Bronchial epithelial cell (primary cell): ENCODE measurements around the gene MAP3K5. TPM values are rescaled to one million over a fixed set of nuclear protein-coding genes. Genes with fewer than 3 reads are reported as not detected.

ENCODE experiments used
- DNase-seq: peaks from one replicate; pipeline ENCODE4 v3.0.0-alpha.2; 2010; ENCODE audit warnings: low read depth
- FAIRE-seq: peaks from 2 replicates; lab custom pipeline; 2011; peaks lifted over from hg19 to GRCh38; lab: Jason Lieb, UNC
- H3K27me3 ChIP-seq: 2 replicates; pipeline ENCODE4 v1.5.1; 2011; ENCODE audit warnings: low read length; ENCODE audit not compliant: control insufficient read depth, insufficient read depth
- H3K36me3 ChIP-seq: 2 replicates; pipeline ENCODE4 v1.5.1; 2011; ENCODE audit warnings: low read length; ENCODE audit not compliant: control insufficient read depth, insufficient read depth
- H3K4me3 ChIP-seq: 2 replicates; pipeline ENCODE4 v1.5.1; 2011; ENCODE audit warnings: mild to moderate bottlenecking, low read depth, low read length, control low read depth
- total RNA-seq: library from RNA; depleted of rRNA; stranded (reverse); fragments of >200 nt; gene quantifications from 2 replicates; pipeline ENCODE4 v1.2.1, GENCODE V29; 2014
- TF ChIP-seq, protein P1 (sequence below): IDR thresholded peaks from 2 replicates; pipeline ENCODE4 v1.5.1; 2011; ENCODE audit warnings: mild to moderate bottlenecking, moderate library complexity, low read length, control low read depth, inconsistent platforms; ENCODE audit not compliant: insufficient read depth, severe bottlenecking

MAP3K5 gene
- total RNA-seq, 1 donor from 2014 or later = 8.2 TPM

DNA sequence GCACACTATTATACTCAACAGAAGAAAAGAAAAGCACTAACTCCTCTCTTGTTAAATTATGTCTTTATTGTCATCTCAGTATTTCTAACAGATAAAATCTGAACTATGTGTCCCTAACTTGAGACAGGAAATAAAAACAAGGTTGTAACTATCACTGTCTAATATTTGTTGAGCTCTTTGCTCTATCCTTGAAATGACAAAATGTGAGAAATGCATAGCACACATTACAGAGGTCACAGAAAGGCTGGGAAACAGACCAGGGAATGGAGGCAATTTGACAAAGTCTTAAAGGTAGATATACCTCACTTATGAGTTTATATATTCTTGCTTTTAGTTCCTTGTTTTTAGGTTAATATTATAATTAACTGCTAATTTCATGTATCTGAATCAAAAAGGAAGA lies 139.6 kb downstream of the MAP3K5 start:
- FAIRE-seq (no peak), DNase-seq (no peak)

DNA sequence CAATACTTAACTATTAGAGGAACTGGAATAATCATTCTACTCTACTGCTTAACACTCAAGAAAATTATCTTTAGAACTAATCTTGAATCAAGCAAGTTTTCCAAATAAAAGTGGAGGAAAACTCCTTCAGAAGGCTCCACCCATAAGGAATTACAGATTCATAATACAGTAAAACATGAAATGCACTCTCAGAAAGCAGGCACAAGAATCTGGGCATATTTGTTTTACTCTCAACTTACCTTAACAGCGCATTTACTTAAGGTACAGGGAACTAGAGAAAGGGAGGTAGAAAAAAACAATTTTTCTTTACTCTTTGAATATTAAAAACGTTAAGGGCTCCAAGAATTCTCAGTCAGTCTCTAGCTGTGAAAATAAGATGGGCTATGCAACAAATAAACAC lies 140.3 kb downstream of the MAP3K5 start:
- no peak overlapping the region for H3K4me3 ChIP-seq

More for the DNA sequence above, 139.6 kb downstream of the MAP3K5 start:
- TF ChIP-seq, protein P1, sequence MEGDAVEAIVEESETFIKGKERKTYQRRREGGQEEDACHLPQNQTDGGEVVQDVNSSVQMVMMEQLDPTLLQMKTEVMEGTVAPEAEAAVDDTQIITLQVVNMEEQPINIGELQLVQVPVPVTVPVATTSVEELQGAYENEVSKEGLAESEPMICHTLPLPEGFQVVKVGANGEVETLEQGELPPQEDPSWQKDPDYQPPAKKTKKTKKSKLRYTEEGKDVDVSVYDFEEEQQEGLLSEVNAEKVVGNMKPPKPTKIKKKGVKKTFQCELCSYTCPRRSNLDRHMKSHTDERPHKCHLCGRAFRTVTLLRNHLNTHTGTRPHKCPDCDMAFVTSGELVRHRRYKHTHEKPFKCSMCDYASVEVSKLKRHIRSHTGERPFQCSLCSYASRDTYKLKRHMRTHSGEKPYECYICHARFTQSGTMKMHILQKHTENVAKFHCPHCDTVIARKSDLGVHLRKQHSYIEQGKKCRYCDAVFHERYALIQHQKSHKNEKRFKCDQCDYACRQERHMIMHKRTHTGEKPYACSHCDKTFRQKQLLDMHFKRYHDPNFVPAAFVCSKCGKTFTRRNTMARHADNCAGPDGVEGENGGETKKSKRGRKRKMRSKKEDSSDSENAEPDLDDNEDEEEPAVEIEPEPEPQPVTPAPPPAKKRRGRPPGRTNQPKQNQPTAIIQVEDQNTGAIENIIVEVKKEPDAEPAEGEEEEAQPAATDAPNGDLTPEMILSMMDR = no peak
- Histone ChIP-seq H3K4me3 (no peak overlapping the region), H3K27me3 (no peaks in the 10 kb centered on the region), H3K36me3 (no peaks in the 10 kb centered on the region)

DNA sequence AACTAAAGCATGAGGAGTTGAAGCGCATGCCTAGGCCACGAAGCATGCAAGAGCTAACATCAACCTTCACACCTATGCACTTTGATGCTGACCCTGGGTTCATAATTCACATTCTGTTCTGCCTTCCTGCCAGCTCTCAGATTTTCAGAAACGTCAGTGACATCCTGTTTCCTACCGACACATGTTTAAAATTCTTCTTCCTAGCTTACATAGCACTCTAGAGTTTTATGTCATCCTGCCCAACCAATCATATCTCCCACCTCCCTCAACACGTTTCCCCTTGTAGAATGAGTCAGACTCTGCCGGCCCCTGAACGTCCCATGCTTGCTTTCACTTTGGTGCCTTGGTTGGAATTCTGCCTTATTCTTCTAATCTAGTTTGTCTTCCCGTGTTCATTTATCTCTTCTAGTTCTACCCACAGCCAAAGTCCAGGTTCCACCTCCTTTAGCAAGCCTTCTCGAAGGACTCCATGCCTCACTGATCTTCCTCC lies 144.9 kb downstream of the MAP3K5 start:
- Histone ChIP-seq H3K27me3 (no peaks in the 10 kb centered on the region), H3K36me3 (no peaks in the 10 kb centered on the region), H3K4me3 (no peak overlapping the region)
- no peak for FAIRE-seq
- TF ChIP-seq, protein P1 = no peak
- DNase-seq = peak; percentile 66

More for the DNA sequence above, 140.3 kb downstream of the MAP3K5 start:
- H3K27me3 ChIP-seq = no peaks in the 10 kb centered on the region
- no peak for FAIRE-seq
- no peaks in the 10 kb centered on the region for H3K36me3 ChIP-seq
- DNase-seq = no peak
- TF ChIP-seq, protein P1 = no peak

DNA sequence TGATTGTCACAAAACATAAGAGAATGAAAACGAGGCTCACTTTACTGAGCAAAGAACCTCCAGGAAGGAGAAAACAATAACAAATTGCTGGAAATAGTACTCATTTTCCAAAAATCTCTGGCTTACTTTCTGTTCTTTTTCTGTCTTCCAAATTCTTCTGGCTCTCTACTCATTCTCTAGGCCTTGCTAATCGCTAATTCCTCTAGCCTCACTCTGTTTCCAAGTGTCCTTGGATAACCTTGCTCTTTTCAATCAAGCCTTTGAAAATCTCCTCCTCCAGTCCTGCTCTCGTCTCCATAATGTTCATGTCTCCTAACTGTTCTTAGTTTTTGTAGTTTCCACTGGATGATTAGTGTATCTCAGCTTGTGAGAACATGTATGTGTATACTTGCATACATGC lies 145.9 kb downstream of the MAP3K5 start:
- no peak for FAIRE-seq

DNA sequence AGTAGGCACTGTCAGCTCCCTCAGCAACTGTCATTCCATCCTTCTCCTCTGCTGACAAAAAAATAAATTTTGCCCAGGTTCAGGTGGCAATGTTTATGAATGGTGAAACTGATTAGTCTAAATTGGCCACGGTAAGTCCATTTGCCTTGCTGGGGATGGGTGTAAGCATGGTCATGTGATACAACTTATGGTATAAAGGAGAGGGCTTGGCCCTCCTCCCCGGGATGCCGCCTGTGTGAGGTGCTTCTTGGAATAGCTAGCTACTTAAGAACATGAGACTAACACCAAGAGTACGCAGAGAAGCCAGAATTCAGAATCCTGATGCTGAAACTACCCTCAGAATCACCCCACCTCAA lies 147.7 kb downstream of the MAP3K5 start:
- Histone ChIP-seq H3K27me3 (no peaks in the 10 kb centered on the region), H3K4me3 (no peak overlapping the region), H3K36me3 (no peaks in the 10 kb centered on the region)
- FAIRE-seq = no peak
- TF ChIP-seq, protein P1 = no peak
- DNase-seq = no peak

More for the DNA sequence above, 145.9 kb downstream of the MAP3K5 start:
- Histone ChIP-seq H3K36me3 (no peaks in the 10 kb centered on the region), H3K4me3 (no peak overlapping the region), H3K27me3 (no peaks in the 10 kb centered on the region)
- no peak for DNase-seq
- TF ChIP-seq, protein P1 = no peak
